IMR-90 (cell line): ENCODE results near the gene WRAP53. TPM values are rescaled to one million over a fixed set of nuclear protein-coding genes. Genes with fewer than 3 reads are reported as not detected.
A peak's percentile ranks its signal among the peaks of the same experiment; 100 is the strongest.

Experiments used
- ATAC-seq: fragments of 200-7000 bp; cut with Tn5 transposase; 2 replicates; pipeline ENCODE4 v1.9.1; 2020; ENCODE audit warnings: low read depth, mild to moderate bottlenecking, moderate library complexity
- BruUV-seq: library from RNA; stranded (reverse); fragments of 400-500 nt; replicated peaks from 2 replicates; lab custom pipeline; 2021; lab: Mats Ljungman, UMichigan
- CTCF ChIA-PET: fragments of 300-600 bp; formaldehyde crosslinking; extraction: SDS; loops from one replicate; lab custom pipeline; 2021; ENCODE audit warnings: antibody characterized with exemption; lab: Yijun Ruan, JAX
- POLR2A ChIA-PET: fragments of 300-600 bp; sonication (Branson Sonifier 250); formaldehyde crosslinking; loops from one replicate; lab custom pipeline; 2022; ENCODE audit warnings: antibody characterized with exemption; ENCODE audit not compliant: unreplicated experiment; lab: Charles Lee
- DNase-seq: peaks from one replicate; pipeline ENCODE4 v3.0.0; 2013
- H2AFZ ChIP-seq: replicated peaks from 2 replicates; pipeline ENCODE3; 2013; ENCODE audit warnings: low read length, mild to moderate bottlenecking; ENCODE audit not compliant: poor library complexity
- H2AK5ac ChIP-seq: 2 replicates; pipeline ENCODE4 v1.6.1; 2013; ENCODE audit warnings: low read depth, low read length, inconsistent platforms
- H2AK9ac ChIP-seq: replicated peaks from 2 replicates; pipeline ENCODE3; 2013; ENCODE audit warnings: mild to moderate bottlenecking, low read depth, low read length, moderate library complexity; ENCODE audit not compliant: poor library complexity
- H2BK120ac ChIP-seq: 2 replicates; pipeline ENCODE4 v1.6.1; 2013; ENCODE audit warnings: low read depth, low read length, inconsistent platforms
- H2BK15ac ChIP-seq: 3 replicates; pipeline ENCODE4 v1.6.1; 2013; ENCODE audit warnings: low read depth, low read length, inconsistent platforms
- H2BK20ac ChIP-seq: 2 replicates; pipeline ENCODE4 v1.6.1; 2013; ENCODE audit warnings: low read depth, mild to moderate bottlenecking, inconsistent platforms, low read length, moderate library complexity
- H2BK5ac ChIP-seq: 2 replicates; pipeline ENCODE4 v1.6.1; 2013; ENCODE audit warnings: mild to moderate bottlenecking, low read depth, low read length, inconsistent platforms; ENCODE audit not compliant: poor library complexity, severe bottlenecking
- H3K14ac ChIP-seq: replicated peaks from 2 replicates; pipeline ENCODE4 v1.6.1; 2013; ENCODE audit warnings: low read depth, low read length, inconsistent platforms
- H3K18ac ChIP-seq: 2 replicates; pipeline ENCODE4 v1.6.1; 2013; ENCODE audit warnings: low read depth, low read length, control low read depth
- H3K23ac ChIP-seq: 2 replicates; pipeline ENCODE4 v1.6.1; 2013; ENCODE audit warnings: low read depth, low read length, inconsistent platforms
- H3K27ac ChIP-seq: 2 replicates; pipeline ENCODE4 v1.5.1; 2013; ENCODE audit warnings: mild to moderate bottlenecking, control low read depth, low read length; ENCODE audit not compliant: insufficient read depth
- H3K27me3 ChIP-seq: 2 replicates; pipeline ENCODE4 v1.6.1; 2013; ENCODE audit warnings: low read length; ENCODE audit not compliant: control insufficient read depth, insufficient read depth
- H3K36me3 ChIP-seq: 2 replicates; pipeline ENCODE4 v1.6.1; 2013; ENCODE audit warnings: low read length, mixed read lengths; ENCODE audit not compliant: control insufficient read depth, insufficient read depth
- H3K4ac ChIP-seq: 2 replicates; pipeline ENCODE4 v1.6.1; 2013; ENCODE audit warnings: low read depth, low read length, inconsistent platforms
- H3K4me1 ChIP-seq: 2 replicates; pipeline ENCODE4 v1.6.1; 2013; ENCODE audit warnings: low read length, mixed read lengths; ENCODE audit not compliant: control insufficient read depth, insufficient read depth
- H3K4me2 ChIP-seq: 2 replicates; pipeline ENCODE4 v1.6.1; 2013; ENCODE audit warnings: low read depth, mild to moderate bottlenecking, control low read depth, low read length, moderate library complexity
- H3K4me3 ChIP-seq: 2 replicates; pipeline ENCODE4 v1.5.1; 2013; ENCODE audit warnings: low read depth, mild to moderate bottlenecking, control low read depth, low read length, moderate library complexity; ENCODE audit not compliant: insufficient read depth
- H3K56ac ChIP-seq: 2 replicates; pipeline ENCODE4 v1.6.1; 2013; ENCODE audit warnings: low read length, inconsistent platforms; ENCODE audit not compliant: insufficient read depth; ENCODE audit errors: extremely low read depth
- H3K79me1 ChIP-seq, 2 experiments: 2 replicates each; pipeline ENCODE4 v1.6.1; 2013; ENCODE audit warnings: low read length in 2 of 2, inconsistent platforms in 1 of 2, low read depth in 1 of 2
- H3K9ac ChIP-seq: 2 replicates; pipeline ENCODE4 v1.6.1; 2013; ENCODE audit warnings: low read depth, low read length, control low read depth
- H3K9me1 ChIP-seq: 2 replicates; pipeline ENCODE4 v1.6.1; 2013; ENCODE audit warnings: low read length, inconsistent platforms; ENCODE audit not compliant: insufficient read depth
- H3K9me3 ChIP-seq: 2 replicates; pipeline ENCODE4 v1.6.1; 2013; ENCODE audit warnings: low read length; ENCODE audit not compliant: control insufficient read depth, insufficient read depth
- H4K20me1 ChIP-seq: 2 replicates; pipeline ENCODE4 v1.6.1; 2013; ENCODE audit warnings: low read length, inconsistent platforms; ENCODE audit not compliant: insufficient read depth
- H4K5ac ChIP-seq: 2 replicates; pipeline ENCODE4 v1.6.1; 2013; ENCODE audit warnings: mild to moderate bottlenecking, low read depth, low read length, control low read depth
- H4K8ac ChIP-seq, 2 experiments: 2 replicates each; pipeline ENCODE4 v1.6.1; 2013; ENCODE audit warnings: low read depth in 2 of 2, low read length in 2 of 2, control low read depth in 1 of 2, inconsistent platforms in 1 of 2
- H4K91ac ChIP-seq: 2 replicates; pipeline ENCODE4 v1.6.1; 2013; ENCODE audit warnings: low read depth, low read length, inconsistent platforms; ENCODE audit not compliant: insufficient read depth
- CEBPB ChIP-seq: IDR thresholded peaks from 2 replicates; pipeline ENCODE4 v1.6.1; 2012; ENCODE audit warnings: low read depth, low read length, improper control_type of control experiment
- CTCF ChIP-seq: conservative IDR thresholded peaks from 2 replicates; pipeline ENCODE4 v1.5.1; 2012; ENCODE audit warnings: mild to moderate bottlenecking, low read depth, low read length, improper control_type of control experiment
- MAZ ChIP-seq: IDR thresholded peaks from 2 replicates; pipeline ENCODE4 v1.6.1; 2012; ENCODE audit warnings: low read depth, mild to moderate bottlenecking, low read length, improper control_type of control experiment, moderate library complexity, borderline replicate concordance
- WGBS, 2 experiments: methylation state at CpG; one replicate each; pipeline versions ENCODE4 v1.1.5 to v1.1.7; 2013; ENCODE audit warnings: missing lambda C conversion rate in 2 of 2; ENCODE audit not compliant: insufficient read length in 1 of 2; ENCODE audit errors: extremely low coverage in 2 of 2; 5-methylcytosine and 5-hydroxymethylcytosine counted together
- dilution Hi-C: fragments of 300-500 bp; cut with HindIII; formaldehyde crosslinking; loops from one replicate; pipeline ENCODE4 v1.14.3; 2018; ENCODE audit warnings: low sequenced_read_pairs; ENCODE audit not compliant: unreplicated experiment
- in situ Hi-C: fragments of 300-500 bp; cut with MboI; formaldehyde crosslinking; loops from 3 replicates; pipeline ENCODE4 v1.14.3; 2019; ENCODE audit warnings: low sequenced_read_pairs, inconsistent platforms, mixed read lengths
- intact Hi-C: fragments of 100-400 bp; cut with micrococcal nuclease; formaldehyde crosslinking; loops from 2 replicates; pipeline ENCODE4 v1.10.0; 2022
- polyA plus RNA-seq, 3 experiments: library from polyadenylated mRNA; depleted of rRNA; stranded (reverse); fragments of >200 nt; gene quantifications; 2 replicates each; pipeline ENCODE4 v1.2.3, GENCODE V29; 2012; ENCODE audit warnings: low replicate concordance in 1 of 3
- total RNA-seq: library from RNA; depleted of rRNA; stranded (reverse); fragments of >200 nt; gene quantifications from 2 replicates; pipeline ENCODE4 v1.2.3, GENCODE V29; 2012

Gene WRAP53
- total and polyA plus RNA-seq, 2 of the 4 experiments (the other 2 are of a cell fraction): 6.6 to 9.5 TPM

GRCh38 chr17:7745748-7746470 lies 57.6 kb downstream of the WRAP53 start (continued):
- TF ChIP-seq CTCF: 0 out of 2 replicates have a peak, but pooled peaks have one; percentile 13

GRCh38 chr17:7747635-7748071 lies 59.4 kb downstream of the WRAP53 start:
- Histone ChIP-seq H4K91ac (peak overlapping the region; percentile 84), H3K18ac (peak overlapping the region; percentile 99), H2AK5ac (peak overlapping the region; percentile 56), H3K27me3 (no peaks in the 10 kb centered on the region), H2BK5ac (peak overlapping the region; percentile 97), H2AFZ (peak overlapping the region; percentile 71), H3K9ac (peak overlapping the region; percentile 50; the same call in 1 of the 2 replicates), H2BK15ac (peak overlapping the region; percentile 82; the same call in 2 of the 3 replicates), H3K9me3 (no peaks in the 10 kb centered on the region), H3K4me2 (peak overlapping the region; percentile 96), H3K4ac (peak overlapping the region; percentile 86), H3K14ac (peak overlapping the region; percentile 81), H3K9me1 (no peaks in the 10 kb centered on the region), H4K20me1 (no peaks in the 10 kb centered on the region), H3K23ac (peak overlapping the region; percentile 90), H2AK9ac (peak overlapping the region; percentile 65), H3K27ac (peak overlapping the region; percentile 98; the same call in 1 of the 2 replicates), H2BK20ac (peak overlapping the region; percentile 93), H3K79me1 (no peaks in the 10 kb centered on the region), H4K8ac (peak overlapping the region; percentile 50 to 92), H4K5ac (peak overlapping the region; percentile 92; the same call in 1 of the 2 replicates), H3K36me3 (no peaks in the 10 kb centered on the region), H3K4me1 (peaks cover 26% of the 10 kb centered on the region), H2BK120ac (peak overlapping the region; percentile 94), H3K4me3 (no peak overlapping the region), H3K56ac (peak overlapping the region; percentile 91)
- in situ Hi-C loops (loop anchor here (25.0 kb wide), 1 partner anchor 240 kb away; no protein-coding TSS in a partner anchor), intact Hi-C loops (loop anchor here (2.0 kb wide), 1 partner anchor 97 kb away; no protein-coding TSS in a partner anchor), dilution Hi-C loops (no loop called here)
- POLR2A ChIA-PET: no interaction called here
- WGBS, 2 experiments: 25% methylated on average over 1 of the region's 4 CpGs; no CpG with 5 or more reads in 1 of the 2 experiments
- ATAC-seq: peak; percentile 63
- no TSS peak for BruUV-seq
- CTCF ChIA-PET: interaction anchor here (0.9 to 2.1 kb wide), 4 partner anchors 35 to 165 kb away, joined by 3 to 7 read pairs (median 4); partner anchors contain the start of gene WRAP53
- peak; percentile 72 for DNase-seq
- TF ChIP-seq MAZ (no peak), CEBPB (peak; percentile 26; the same call in 1 of the 2 replicates)
